Anterior cingulate cortex (tissue), 58 donors: ENCODE measurements around the gene POMT1.
"Not testable (repeated sequence)": the region's sequence is repeated elsewhere in the genome, so short reads cannot be mapped to it uniquely, and the experiment has no call there.

ENCODE experiments used
- DNase-seq, 58 donors: peaks; one replicate each; lab custom pipeline; 2025; lab: John Stamatoyannopoulos, UW

The POMT1 gene

GRCh38 chr9:131502781-131503625, at the start of gene POMT1:
TSS of gene POMT1 (plus strand) at chr9:131502918. CDS start at chr9:131504219, 1,301 bp downstream.
- peak; percentile 11 to 90 (median 81) for DNase-seq

GRCh38 chr9:131454028-131454427, 48.7 kb upstream of the POMT1 start:
- no peak for DNase-seq

- not testable (repeated sequence) for DNase-seq
These were observed 47.1 kb upstream of the POMT1 start for GRCh38 chr9:131455655-131456054.

GRCh38 chr9:131457746-131458145, 45.0 kb upstream of the POMT1 start:
- DNase-seq: no peak

GRCh38 chr9:131459056-131459455, 43.7 kb upstream of the POMT1 start:
- no peak for DNase-seq

- no peak for DNase-seq
These were observed 41.6 kb upstream of the POMT1 start for GRCh38 chr9:131461166-131461565.

- DNase-seq: no peak
These were observed 38.2 kb upstream of the POMT1 start for GRCh38 chr9:131464354-131465000.

- DNase-seq: no peak
These were observed 37.3 kb upstream of the POMT1 start for GRCh38 chr9:131465401-131465800.

GRCh38 chr9:131467214-131467935, 35.3 kb upstream of the POMT1 start:
- DNase-seq: peak in 1 of 58 donors; percentile 32

GRCh38 chr9:131468031-131468430, 34.7 kb upstream of the POMT1 start:
- DNase-seq: no peak

GRCh38 chr9:131469356-131469755, 33.4 kb upstream of the POMT1 start:
- no peak for DNase-seq

- DNase-seq: no peak
These were observed 32.8 kb upstream of the POMT1 start for GRCh38 chr9:131469951-131470350.

- DNase-seq: no peak
These were observed 32.1 kb upstream of the POMT1 start for GRCh38 chr9:131470581-131470991.

- DNase-seq: not testable (repeated sequence)
These were observed 30.6 kb upstream of the POMT1 start for GRCh38 chr9:131472085-131472484.

GRCh38 chr9:131473198-131473885, 29.4 kb upstream of the POMT1 start:
- DNase-seq: no peak

- no peak for DNase-seq
These were observed 28.8 kb upstream of the POMT1 start for GRCh38 chr9:131473891-131474290.

- no peak for DNase-seq
These were observed 28.0 kb upstream of the POMT1 start for GRCh38 chr9:131474711-131475110.

- DNase-seq: peak in 1 of 58 donors; percentile 36
These were observed 27.4 kb upstream of the POMT1 start for GRCh38 chr9:131475111-131475955.

- peak in 1 of 58 donors; percentile 13 for DNase-seq
These were observed 26.6 kb upstream of the POMT1 start for GRCh38 chr9:131475956-131476776.
